HUDEP-2 (cell line): ENCODE measurements around the gene ADGRL1.

Experiments
- DNase-seq, 76 experiments: peaks; one replicate each; lab custom pipeline; 2025; ENCODE audit not compliant: unreplicated experiment in 76 of 76; lab: John Stamatoyannopoulos, UW

Gene ADGRL1

DNA sequence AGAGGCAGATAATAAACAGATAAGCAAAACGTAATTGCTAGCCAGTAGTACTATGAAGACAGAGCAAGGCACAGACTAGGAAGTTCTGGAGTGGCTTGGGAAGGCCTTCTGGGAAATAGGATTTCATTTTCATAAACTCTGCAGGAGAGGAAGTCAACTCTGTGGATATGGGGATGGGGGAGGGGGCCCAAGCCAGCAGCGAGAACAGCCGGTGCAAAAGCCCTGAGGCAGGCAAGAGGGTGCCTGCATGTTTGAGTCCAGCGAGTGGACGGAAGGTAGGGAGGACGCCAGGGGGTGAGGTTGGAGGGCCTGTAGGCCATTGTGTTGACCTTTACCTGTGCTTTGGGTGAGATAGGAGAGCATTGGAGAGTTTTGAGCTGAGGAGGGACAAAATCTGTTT, 60.6 kb downstream of the ADGRL1 start:
- no peak for DNase-seq

DNA sequence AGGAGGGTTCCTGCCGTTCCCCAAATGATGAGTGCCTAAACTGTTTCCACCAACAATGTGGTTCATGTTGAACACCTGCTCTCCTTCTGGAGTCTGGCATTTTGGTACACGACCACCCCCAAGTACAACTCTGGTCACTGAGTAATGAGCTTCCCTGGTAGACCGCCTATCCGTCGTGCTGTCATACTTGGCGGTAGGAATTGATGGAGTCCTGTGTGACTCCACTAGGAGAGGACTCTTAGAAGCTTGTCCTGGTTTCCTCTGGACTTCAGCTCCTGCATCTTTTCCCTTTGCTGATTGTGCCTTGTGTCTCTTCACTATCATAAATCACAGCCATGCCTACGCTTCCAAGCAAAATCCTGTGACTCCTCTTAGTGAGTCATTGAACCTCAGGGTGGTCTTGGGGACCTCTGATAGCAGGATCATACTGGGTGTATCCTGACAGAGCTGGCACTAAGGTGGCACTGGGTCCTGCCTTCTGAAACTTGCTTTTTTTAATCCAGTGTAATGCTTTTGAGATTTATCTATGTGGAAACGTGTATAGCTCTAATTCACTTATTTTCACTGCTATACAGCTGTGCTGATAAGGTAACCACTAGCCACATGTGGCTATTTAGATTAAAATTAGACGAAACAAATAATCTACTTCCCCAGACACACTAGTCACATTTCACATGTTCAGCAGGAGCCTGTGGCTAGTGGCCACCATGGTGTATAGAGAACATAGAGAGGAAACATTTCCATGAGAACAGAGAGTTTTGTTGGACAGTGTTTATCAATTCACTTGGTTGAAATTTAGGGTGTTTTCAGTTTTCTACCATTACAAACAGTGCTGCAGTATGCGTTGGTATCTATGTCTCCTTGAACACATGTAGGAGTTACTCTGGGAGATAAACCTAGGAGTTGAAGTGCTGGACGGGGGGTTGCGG, 63.4 kb downstream of the ADGRL1 start:
- peak in 71 of 76 experiments; percentile 14 to 95 (median 66) for DNase-seq

DNA sequence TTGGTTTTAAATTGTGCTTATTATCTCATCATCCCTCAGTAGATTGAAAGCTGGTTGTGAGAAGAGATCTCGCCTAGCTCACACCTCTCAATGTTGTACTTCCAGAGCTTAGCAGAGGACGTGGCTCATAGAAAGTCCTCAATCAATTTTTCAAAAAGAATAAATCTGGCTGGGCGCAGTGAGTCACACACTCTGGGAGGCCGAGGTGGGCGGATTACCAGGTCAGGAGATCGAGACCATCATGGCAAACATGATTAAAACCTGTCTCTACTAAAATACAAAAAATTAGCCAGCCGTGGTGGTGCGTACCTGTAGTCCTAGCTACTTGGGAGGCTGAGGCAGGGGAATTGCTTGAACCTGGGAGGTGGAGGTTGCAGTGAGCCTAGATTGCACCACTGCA, 64.9 kb downstream of the ADGRL1 start:
- DNase-seq, result no peak

DNA sequence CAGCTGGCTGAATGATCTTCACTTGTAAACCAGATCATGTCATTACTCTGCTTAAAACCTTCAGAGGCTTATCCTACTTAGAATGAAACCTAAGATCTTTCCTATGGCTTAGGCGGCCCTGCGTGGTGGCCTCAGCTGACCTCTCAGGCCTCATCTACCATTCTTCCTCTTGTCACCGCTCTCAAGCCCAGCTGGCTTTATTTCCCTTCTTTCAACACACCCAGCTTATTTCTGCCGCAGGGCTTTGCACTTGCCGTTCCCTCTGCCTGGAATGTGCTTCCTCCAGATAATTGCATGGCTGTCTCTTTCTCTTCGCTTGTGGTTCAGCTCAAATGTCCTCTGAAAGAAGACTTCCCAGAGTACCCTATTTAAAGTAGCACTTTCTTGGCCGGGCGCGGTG, 66.0 kb downstream of the ADGRL1 start:
- no peak for DNase-seq

DNA sequence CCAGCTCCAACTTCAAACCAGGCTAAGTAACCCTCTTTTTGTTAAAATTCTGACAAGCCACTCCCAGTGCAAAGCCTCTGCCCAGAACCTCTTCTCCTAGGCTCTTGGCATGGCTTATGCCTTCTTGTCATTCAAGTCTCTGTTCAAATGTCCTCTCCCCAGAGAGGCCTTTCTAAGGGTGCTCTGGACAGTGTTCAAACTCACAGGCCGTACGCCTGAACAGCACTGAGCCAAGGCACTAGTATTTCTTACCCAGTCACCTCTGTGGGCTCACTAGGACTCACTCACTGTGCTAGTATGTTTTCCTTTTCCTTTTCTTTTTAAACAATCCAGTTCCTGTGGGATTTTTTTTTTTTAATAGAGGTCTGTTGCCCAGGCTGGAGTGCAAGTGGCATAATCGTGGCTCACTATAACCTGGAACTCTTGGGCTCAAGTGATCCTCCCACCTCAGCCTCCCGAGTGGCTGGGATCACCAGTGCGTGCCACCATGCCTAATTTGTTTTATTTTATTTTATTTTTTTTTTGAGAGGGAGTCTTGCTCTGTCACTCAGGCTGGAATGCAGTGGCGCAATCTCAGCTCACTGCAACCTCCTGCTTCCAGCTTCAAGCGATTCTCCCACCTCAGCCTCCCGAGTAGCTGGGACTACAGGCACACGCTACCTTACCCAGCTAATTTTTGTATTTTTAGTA, 67.2 kb downstream of the ADGRL1 start:
- peak in 3 of 76 experiments; percentile 13 to 25 (median 15) for DNase-seq

DNA sequence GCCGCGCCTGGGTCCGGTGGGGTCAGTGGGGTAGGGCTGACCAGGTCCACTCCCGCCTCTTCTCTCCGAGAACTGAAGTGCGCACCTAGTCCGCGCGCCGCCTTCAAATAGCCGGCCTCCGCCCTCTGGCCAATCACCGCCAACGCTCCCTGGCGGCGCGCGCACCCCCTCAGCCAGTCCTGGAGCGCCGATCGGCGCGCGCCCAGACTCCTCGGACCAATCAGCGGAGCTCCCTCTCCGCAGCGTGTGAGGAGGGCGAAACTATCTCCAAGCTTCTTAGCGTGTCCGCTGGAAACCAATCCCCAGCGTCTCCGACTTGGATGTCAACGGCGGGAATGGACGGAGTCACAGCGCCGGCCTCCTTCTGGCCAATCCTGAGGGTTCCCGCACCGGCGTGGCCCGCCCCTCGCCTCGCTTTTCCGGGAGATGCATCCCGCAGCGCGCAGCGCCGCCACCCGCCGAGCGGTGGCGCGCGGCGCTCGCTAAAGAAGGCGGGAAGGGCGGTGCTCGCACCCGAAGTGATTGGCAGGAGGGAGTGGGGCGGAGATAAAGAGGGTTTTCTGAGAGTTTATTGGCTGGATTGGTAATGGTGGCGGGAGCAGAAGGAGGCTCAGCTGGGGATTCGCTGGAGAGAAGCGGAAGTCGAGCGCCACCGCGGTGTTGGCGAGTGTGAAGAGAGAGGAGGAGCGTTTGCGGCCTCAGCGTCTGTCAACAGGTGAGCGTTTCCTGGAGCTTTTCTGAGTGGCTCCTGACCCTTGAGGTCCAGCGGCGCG, 69.3 kb downstream of the ADGRL1 start, which contains the start of gene ASF1B:
ASF1B (minus strand) TSS at position 81 of the 773 bp plus-strand sequence. CDS start 133 bp downstream, outside the sequence.
- DNase-seq, result peak; percentile 89 to 100 (median 100)

DNA sequence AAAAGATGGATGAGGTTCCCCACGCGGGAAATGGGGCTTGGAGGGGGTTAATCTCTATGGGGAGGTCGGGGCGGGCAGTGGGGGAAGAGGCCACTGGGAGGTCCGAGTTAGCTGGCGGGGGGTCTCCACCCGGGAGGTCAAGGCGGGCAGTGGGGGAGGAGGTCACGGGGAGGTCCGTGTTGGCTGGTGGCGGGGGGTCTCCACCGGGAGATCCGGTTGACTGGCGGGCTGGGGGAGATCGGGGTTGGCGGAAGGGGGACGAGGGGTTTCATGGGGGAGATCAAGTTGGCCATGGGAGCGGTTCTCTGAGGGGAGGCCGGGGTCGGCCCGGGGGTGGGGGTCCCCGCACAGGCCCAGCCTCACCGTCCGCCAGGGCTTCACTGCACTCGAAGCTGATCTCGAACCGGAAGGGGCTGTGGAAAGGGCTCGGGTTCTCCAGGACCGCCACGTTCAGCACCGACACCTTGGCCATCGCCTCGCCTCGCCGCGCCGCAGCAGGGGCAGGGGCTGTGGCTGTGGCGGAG, 69.9 kb downstream of the ADGRL1 start:
- peak in 2 of 76 experiments; percentile 40 to 56 for DNase-seq

DNA sequence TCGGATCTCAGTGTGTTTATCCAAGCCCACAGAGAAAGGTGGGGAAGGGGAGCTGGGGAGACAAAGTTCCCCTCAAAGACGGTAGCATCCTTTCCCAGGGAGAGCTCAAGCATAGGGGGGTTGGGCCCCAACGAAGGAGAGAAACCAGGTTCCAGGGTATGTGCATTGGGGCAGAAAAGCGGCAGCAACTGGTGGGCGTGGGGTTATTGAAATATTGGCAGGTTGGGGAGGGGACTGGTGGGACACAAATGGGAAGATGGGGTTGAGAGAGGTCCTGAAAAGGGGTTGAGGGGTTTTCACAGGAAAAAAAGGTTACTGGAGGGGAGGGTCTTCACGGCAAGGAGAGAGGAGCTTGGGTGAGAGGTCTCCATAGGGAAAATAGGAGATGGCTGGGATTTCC, 70.6 kb downstream of the ADGRL1 start:
- no peak for DNase-seq

DNA sequence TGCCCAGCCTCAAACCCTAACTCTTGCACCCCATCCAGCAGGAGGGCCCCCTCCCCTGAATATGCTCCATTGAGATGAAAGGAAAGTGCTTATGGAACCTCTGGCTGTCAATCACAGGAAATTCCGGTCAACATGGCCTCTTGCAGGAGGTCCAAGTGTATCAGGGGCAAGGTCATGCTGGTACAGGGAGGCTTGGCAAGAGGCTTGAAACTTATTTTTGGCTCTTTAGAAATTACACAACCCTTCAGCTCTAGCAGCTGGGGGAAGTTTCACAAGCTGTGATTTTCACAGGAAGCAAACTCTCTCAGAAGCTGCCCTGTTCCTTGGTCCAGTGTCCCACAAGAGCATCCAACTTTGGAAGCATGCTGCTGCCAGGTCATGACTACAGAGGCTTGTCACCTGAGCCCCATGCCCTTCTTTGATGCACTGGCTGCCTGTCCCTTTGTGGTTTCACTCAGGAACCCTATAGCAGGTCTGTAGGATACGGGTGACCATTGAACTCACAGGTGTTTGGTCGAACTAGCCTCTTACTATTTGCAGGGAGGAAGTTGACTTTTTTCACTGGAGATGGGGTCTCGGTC, 78.0 kb downstream of the ADGRL1 start:
- DNase-seq, result no peak

DNA sequence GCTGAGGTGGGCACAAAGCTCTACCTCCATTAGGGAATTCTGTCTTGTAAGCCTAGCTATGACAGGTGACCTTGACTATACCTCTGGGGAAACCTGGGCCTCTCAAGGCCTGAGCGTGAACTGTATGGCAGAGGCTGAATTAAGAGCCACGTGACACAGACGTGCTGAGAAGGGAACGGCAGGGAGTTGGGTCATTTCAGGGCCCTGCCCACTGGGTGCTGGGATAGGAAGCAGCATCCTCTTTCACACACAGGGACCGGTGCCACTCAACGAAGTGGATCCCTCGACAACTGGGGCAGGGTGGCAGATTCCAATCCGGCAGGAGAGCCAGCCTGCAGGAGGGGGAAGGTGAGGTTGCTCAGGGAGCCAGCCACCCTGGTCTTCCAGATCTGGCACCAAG, 78.8 kb downstream of the ADGRL1 start:
- DNase-seq, result no peak

DNA sequence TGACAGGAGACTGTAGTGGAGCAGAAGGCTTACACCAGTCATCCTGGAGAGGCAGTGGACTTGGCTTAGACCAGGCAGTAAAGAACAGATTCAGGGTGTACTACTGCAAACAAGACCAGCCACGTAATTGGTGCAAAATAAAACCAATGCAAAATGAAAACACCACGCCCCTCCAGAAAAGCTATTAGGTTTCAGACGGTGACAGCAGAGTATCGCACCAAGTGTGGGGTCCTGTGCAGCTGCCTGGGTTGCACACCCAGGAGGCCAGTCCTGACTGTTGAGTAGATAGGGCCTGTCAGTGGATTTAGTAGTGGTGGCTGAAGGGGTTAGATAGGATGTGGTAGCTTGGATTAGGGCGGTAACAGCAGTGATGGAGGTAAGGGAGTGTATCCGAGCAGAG, 83.0 kb downstream of the ADGRL1 start:
- no peak for DNase-seq

DNA sequence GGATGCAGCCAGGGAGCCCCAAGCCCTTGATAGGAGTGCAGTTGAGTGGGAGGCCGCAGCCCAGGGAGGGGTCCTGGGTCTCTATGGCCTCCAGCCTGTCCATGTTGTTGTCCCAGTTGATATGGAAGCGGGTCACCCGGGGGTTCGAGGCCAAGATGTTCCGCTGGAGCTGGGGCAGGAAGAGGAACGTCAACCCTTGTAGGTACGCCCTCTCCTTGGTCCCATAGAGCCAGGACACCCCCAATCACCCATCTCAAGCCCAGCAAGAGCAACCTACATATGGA, 85.5 kb downstream of the ADGRL1 start:
- DNase-seq, result no peak

DNA sequence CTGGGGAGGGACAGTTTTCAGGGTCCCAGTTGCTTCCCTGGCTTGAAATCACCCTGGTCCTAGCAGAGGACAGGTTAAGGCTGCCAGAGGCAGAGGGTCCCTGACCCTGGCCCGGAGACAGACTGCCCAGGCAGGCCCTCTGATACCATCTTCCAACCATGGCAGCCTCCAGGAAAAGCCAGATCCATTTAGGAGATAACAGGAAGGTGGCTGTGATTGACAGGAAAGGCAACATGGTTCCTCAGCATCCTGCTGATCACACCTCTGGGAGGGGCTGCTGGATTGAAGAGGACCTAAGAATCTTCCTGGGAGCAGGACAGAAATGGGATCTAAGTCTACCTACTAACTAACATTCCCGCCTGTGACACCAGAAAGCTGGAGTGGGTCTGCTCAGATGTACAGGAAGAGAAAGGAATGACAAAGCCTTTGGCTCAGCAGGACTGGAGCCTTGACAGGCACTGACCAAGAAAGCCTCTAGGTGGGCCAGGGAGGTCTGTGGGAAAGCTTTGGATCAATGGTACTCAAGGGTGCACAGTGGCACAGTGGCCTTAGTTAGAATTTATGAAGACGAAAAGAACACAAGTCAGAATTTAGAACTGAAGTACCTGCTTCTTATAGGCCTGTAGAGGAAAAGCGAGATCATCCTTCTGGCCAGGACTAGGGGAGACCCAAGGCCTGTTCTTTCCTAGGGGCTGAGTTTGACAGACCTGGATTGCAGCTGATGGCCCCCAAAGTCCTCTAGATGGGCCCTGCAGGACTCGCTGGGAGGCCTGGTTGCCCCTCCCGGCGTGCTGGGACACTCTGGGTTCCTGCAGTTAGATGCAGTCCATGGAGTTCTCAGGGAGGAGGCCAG, 86.1 kb downstream of the ADGRL1 start:
- DNase-seq, result no peak

DNA sequence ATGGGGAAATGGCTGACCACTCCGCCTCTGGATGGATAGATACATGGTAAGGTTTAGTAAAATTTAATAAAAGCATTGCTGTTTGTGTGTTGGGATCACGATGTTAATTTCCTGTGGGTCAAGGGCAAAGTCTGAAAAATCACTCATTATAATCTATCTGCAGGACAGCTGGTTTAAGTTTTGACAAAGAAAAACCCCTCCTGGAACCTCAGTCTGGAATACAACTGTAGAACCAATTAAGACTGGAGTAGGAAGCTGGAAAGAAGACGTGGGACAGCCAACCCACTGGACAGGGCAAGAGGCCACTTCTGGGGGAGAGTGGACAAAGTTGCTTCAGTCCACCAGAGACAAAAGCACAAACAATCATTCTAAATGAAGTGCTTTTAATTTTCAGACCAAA, 86.8 kb downstream of the ADGRL1 start:
- DNase-seq, result no peak

DNA sequence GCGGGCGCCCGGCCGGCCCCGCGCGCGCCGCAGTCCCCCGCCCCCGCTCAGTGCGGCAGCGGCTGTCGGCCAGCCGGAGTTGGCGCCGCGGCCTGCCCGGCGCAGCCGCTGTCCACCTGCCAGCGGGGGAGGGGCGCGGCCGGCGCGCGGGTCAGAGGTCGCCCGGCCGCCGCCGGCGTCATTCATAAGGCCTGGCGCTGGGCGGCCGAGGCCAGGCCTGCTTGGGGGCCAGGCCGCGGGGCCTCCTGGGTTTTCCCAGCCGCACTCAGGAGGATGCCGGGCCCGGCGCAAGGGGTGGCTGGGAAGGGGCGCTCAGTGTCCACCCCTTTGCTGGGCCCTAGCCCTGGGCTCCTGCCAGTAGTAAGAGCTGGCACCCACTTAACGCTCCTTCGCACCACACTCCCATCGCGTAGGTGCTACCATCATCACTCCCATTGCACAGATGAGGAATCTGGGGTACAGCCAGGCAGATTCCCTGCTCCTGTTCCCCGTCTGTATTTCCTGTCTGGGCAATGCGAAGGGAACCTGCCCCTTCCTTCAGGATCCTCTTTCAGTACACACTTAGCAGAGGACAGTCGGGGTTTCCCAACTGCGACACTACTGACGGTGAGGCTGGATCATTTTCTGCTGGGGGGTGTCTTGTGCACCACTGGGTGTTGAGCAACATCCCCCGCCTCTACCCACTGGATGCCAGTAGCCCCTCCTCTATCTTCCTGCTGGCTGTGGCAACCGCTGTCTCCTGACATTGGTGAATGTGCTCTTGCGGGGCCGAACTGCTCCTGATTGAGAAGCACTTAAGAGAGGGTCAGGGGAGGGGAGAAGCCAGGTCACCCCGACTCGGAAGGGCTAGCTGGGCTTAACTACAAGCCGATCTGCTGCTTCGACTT, 87.6 kb downstream of the ADGRL1 start:
- peak in 10 of 76 experiments; percentile 11 to 59 (median 46) for DNase-seq

DNA sequence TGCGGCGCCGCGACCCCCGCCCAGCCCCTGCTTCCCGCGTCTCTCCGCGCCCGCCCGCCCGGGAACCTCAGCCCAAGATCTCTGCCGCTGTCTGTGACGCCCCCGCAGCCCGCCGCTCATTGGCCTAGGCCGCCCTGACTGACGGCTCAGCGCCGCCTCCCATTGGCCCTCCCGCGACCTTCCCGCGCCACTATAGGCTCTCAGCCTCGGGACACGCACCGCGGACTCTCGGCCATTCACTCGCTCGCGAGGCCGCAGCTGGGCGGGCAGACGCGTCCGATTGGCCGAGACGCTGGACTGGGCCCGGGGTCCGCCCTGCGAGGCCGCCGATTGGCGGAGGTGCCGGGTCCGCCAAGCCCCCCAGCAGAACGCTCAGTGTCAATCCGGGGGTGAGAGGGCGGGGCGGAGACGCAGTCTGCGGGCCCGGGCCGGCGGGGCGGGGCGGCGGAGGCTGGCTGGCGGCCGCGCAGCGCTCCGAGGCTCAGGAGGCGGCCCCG, 88.3 kb downstream of the ADGRL1 start, which contains the start of gene PRKACA:
PRKACA (minus strand) TSS at position 95 of the 497 bp plus-strand sequence. CDS start 215 bp downstream, outside the sequence.
- DNase-seq, result peak in 75 of 76 experiments; percentile 86 to 100 (median 99)

DNA sequence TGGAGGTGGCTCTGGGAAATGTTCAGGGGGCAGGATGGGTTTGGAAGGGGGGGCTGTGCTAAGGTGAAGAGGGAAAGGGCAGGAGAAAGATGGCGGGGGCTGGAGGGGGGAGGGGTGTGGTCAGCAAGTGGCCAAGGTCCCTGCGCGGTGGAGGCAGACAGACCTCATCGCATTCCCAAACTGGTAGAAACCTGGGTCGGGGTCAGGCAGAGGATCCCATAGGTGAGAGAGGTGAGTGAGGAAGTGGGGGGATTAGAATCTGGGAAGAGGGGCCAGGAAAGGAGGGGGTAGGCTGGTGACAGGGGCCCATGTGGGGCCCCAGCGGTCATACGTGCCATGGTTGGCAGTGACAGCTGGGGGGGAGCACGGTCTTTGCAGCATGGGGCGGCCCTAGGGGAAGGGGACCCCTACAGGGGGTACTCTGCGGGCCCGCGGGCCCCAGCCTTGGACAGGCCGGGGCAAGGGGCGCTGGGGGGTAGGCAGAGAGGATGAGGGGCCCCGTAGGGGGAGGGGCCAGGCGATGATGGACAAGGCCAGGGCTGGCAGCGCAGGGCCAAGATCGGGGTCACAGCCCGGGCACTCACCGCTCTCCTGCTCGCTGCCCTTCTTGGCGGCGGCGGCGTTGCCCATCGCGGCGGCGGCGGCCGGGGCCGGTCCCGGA, 88.9 kb downstream of the ADGRL1 start:
- no peak for DNase-seq

DNA sequence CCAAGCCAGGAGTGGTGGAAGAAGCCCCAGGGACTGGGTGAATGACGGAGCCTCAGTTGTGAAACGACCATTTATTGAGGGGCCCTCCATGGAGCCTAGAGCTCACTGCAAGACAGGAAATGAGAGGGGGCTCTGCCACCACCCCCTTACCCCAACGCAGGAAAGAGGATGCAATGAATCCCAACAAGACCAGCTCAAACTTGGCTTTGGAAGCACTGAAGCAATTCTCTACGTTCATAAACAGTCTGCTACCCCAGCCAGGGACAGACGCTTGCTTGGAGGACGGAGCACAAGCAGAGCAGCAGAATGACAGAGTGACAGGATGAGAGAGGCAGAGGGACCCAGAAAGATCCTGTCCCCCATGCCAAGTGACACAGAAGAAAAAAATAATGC, 89.4 kb downstream of the ADGRL1 start:
- no peak for DNase-seq
